GM18870 (cell line): ENCODE measurements around the gene MMAB.

Experiments
- ATAC-seq: cut with Tn5 transposase; IDR thresholded peaks from one replicate; pipeline ENCODE4 v1.9.1; 2021; ENCODE audit warnings: moderate library complexity; ENCODE audit not compliant: unreplicated experiment

MMAB gene

DNA sequence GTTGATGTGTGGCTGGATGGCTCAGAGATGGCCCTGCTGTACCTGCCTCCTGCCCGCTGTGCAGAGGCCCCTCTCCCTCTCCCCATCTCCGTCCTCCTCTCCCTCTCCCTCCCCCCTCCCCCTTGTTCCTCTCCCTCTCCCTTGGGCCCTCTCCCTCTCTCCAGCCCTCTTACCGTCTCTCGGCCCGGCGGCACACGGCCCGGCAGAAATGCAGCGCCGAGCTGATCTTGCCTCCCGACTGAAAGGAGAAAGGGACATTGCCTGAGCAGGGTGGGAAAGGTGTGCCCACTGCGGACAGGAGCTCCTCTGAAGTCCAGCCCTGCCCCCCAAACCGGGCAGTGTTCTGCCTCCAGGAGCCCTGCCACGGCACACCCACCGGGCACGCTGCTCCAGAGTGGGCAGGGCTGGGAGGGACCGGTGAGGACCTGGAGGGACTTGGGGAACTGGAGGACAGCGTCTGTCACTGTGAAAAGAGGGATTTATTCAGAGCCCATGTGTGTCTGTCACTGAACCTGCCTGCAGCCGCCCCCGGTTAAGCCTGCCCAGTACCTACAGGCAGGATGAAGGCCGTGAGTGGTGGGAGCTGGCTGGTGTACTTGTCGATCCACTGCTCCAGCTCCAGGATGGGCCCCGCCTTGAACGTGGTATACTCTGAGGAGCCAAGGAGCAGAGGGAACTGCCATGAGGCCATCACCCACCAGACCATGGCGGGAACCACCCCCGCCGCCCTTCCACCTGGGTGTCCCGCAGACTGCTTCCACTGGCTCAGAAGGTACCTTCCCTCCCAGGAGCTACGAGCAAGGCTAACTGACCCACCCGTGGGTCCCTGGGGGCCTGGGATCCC lies 12.2 kb downstream of the MMAB start:
- no peak for ATAC-seq

DNA sequence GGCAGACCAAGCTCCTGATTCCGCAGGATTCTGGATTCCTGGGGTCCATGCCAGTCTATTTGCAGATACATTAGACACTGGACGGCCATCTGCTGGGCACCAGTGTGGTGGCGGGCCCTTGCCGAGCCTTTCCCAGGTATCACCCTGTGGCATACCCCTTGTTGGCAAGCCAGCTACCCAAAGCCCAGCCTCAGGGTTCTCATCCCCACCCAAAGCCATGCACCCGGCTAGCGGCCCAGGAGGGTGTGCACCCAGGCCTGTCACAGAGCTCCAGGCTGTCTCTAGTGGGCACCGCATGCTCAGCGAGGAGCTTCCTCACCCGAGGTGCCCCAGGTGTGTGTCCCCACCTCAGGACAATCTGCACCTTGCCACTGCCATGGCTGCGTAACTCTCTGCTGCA lies 13.7 kb downstream of the MMAB start:
- ATAC-seq = no peak

DNA sequence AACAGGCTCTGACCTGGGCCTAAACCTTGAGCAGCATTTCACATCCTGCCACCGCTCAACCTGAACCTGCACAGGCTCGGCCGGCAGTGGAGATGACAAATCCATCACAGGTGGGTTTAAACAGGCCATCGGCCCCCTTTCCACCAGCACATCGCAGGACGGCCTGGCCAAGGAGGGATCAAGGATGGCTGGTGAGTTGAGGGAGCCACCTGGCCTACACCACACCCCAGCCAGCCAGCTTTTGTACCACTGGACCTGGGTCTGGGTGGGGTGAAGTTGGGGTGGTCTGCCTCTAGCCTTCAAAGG lies 14.2 kb downstream of the MMAB start:
- no peak for ATAC-seq

DNA sequence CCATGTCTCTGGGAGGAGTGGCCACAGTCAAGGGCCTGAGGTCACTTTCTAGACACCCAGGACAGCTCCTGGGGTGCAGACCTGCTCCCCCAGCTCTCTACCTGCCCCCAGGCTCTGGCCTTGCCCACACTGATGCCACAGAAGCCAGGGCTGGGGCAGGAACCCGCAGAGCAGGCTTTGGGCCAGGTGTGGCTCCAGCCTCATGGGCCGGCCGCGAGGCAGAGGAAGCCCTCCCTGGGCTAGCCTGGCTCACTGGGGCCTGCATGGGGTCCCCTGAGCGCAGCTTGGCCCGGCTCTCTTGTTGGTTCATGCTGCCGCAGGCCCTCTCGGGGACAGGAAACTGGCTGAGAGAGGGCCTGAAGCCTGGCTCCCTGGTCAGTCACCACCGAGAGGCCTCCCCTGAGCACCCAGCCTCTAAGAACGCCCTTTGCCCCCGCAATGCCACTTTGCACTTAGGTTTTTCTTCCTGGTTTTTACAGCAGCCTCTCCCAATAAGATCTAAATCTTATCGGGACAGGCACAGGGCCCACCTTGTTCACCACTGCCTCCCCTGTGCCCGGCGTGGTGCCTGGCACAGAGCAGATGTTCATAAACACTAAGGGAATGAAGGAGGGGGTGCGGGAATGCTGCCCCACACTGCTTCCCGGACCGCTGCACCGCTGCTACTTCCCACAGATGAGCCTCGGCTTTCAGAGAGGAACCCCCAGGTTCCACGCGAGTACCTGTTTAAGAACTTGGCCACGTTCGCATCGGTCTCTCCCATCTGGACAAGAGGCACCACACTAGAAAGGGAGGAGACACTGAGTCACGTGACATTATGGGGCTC lies 14.7 kb downstream of the MMAB start:
- no peak for ATAC-seq

DNA sequence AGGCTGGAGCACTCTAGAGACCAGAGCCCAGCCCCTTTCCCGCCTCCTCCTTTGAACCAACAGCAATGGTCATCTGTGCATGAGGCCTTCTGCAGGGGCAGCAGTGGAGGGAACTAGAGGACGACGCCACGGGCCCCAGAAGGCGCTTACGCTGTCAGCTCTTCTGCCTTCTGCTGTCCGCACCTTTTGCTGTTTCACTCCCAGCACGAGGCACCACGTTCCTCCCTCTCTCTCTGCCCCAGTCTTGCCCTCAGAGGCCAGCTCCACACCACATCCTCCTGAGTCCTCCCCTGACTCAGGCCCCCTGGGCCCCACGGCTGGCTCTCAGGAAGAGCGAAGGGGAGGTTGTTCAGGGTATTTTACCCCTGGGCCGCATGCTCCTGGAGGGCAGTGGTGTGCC lies 15.5 kb downstream of the MMAB start:
- no peak for ATAC-seq

DNA sequence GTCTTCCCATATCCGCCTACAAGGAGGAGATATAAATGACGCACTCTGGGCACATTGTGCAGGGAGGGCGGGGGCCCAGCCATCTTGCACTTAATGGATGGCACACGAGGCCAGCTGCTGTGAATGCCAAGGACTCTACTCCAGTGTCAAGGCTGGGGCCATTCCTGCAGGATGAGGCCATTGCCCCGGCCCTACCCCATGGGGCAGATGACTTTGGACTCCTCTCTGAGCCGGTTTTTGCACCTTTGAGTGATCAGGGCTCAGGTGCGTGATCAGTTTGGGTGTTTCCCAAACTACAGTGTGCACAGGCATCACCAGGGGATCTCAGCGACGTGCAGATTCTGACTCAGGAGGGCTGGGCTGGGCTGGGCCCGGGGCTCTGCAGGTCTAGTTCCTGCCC lies 16.1 kb downstream of the MMAB start:
- ATAC-seq = no peak

DNA sequence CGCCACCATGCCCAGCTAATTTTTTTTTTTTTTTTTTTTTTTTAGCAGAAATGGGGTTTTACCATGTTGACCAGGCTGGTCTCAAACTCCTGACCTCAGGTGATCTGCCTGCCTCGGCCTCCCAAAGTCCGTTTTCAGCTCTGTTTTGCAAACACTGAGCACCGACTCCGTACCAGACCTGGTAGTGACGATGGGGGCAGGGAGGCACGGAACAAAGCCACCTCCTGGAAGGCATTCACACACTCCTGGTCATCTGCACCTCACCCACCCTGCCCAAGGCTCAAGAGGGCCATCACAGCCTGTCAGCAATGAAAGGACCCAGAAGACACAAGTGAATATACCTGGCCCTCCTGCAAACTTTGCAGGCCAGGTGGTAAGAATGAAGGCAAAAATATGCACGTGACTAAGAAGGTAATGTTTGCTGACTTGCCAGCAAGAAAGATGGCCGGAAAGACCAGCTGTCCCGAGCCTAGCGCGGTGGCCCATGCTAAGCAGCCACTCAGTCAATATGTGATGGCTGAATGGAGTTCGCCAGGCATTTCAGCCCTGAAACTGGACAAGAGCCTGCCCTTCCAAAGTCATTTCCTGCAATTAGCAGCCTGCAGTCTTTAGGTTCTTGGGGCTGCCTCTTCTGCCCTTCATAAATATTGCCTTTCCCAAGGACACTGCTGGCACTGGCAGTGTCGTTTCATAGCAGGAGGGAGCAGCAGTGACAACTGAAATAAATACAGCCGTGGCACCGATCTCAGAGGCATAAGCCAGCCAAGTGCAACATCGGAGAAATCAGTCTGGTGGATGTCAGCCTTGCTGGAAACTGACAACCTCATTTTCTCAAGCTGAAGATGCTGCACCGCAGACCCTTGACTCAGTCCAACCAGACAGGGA lies 17.6 kb downstream of the MMAB start:
- ATAC-seq = no peak

DNA sequence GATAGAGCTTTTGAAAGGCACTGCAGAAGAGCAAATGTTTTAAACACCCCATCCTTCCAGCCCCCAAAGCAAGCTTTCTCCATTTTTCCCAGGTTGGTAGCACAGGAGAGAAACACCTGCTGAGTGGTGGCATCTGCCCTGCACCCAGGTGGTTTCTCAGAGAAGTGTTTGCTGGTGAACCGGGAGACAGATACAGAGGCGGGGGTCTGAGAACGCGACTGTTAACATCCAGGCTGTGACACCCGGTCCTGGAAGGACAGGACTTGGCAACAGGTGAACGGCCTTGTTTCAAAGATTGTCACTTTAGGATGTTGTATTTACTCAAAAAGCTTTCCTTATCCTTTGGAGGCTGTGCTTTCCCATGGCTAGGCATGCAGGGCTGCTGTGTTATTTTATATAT lies 18.5 kb downstream of the MMAB start:
- no peak for ATAC-seq

DNA sequence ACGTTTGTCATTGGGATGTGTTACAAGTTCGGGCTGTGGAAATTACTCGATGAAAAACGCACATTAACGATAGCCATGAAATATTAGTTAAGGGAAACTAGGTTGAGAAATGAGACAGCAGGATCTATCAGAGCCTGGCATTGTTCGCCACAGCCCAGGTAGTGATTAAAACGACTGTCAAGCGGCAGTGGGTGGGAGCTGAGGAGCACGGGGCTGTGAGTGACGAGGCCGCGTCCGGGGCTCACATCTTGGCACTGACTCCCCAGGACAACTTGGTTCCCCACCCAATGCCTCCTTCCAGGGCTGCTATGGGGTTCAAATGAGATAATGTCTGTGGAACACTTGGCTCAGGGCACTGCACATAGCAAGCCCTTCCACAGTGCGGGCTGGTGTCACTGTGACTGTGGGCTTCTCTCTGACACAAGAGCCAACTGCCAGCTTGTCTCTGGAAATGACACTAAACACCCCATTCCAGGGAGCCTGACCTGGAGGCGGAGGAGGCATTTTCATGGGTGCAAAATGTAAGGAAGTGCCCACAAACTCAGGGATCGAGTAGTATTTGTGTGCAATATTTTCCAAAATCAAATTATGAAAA lies 19.3 kb downstream of the MMAB start:
- ATAC-seq = no peak

DNA sequence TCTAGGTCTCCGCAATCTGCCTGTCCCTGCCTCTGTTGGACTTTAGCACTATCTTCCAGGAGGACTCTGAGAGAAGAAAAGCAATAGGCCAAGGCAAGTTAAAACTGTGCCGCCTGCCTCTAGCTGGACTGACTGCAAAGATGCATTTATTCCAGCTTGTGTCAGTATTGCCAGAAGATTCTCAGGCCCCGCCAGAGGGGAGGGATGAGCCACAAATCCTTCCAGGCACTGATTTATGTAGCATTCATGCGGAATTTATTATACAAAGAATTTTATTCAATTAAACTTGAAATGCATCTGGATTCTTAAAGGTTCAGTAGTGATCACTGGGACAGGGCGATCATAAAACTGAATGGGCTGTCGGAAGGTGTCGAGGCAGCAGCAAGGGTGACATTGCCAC lies 19.8 kb downstream of the MMAB start:
- ATAC-seq = no peak

- no peak for ATAC-seq
These were observed 20.3 kb downstream of the MMAB start for GRCh38 chr12:109552971-109553370.

DNA sequence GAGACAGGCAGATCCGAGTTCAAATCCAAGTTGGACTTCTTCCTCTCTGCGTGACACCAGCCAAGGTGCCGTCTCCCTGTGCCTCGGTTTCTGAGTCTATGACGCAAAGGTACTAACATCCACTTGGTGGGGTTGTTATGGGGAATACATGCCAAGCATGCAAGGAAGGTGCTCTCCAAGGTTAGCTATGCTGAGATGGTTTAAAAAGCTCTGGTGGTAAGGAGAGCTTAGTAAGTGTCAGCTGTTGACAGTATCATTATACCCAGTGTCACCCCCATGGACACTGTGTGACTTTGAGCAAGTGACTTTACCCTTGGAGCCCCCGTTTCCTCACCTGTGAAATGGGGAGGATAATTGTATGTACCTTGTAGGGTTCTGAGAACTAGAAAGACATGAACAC lies 22.2 kb downstream of the MMAB start:
- ATAC-seq = no peak

DNA sequence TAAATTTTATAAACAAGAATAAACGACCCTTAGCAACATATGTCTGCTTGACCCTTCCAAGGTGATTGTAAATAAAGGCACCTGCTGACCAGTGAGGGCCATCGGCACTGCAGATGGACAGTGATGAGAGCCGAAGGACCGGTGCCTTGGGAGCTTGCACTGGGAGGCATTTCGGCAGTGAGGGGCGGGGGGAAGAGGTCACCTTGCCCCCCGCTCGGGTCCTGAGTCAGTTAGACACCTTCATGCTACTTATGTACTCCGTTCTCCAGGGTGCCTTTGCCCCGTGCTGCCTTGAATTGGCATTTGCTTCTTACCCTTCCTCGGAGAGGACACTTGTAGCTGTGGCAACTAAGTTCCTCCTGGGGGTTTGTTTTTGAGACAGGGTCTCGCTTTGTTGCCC lies 23.0 kb downstream of the MMAB start:
- no peak for ATAC-seq

GRCh38 chr12:109549613-109550270 lies 23.6 kb downstream of the MMAB start:
- no peak for ATAC-seq

- no peak for ATAC-seq
These were observed 25.0 kb downstream of the MMAB start for GRCh38 chr12:109548258-109548657.

DNA sequence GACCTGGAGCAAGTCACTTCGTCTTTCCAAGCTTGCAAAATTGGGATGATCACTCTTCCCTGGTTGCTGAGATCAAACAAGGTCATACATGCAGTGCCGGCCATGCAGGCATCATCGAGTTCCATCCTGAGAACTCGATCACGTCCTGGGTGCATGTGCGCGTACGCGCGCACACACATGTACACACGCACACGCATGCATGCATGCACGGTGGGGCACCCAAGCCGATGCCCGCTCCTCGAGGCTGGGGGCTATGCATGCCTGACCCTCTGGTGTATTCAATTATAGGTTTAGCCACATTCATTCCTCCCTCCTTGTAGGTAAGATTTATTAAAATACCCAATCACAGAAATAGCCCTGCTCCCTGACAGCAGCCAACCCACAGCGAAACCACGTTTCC lies 26.0 kb downstream of the MMAB start:
- no peak for ATAC-seq

DNA sequence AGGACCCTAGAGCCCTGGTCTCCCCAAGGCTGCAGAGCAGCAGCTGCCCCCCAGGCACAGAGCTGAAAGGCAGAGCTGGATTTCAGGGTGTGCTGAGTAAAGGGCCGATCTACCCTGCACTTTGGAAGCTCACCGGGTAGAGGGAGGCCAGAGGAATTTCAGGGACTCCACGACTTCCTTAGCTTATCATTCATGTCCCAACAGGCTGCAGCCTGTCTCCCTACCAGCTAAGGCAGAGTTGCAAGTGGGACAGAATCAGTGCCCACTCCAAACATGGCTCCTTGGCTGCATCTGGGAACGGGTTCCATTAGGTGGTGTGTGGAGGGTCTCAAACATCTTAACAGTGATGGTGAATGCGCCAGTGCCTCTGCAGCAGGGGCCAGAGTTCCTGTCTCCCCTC lies 27.5 kb downstream of the MMAB start:
- ATAC-seq = no peak

- ATAC-seq = no peak
These were observed 28.3 kb downstream of the MMAB start for GRCh38 chr12:109544955-109545531.

GRCh38 chr12:109542876-109543275 lies 30.4 kb downstream of the MMAB start:
- no peak for ATAC-seq

DNA sequence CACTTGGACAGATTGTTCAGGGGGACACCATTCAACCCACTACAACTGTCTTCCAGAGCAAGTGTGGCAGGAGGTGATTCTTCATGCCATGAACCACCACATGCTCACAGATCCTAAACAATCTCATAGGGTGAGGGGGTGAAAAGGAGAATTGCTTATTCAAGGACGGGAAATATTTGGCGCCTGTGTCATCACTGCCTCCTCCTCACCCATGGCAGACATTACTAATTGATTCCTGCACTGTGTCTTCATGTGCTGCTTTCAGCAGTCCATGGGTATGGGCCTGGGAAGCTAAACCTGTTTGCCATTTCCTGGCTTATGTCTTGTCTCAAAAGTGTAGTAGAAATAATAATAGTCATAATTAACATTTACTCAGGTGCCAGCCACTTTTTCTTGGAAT lies 31.3 kb downstream of the MMAB start:
- ATAC-seq = no peak
